ENCODE data around the gene MOK.

Gene MOK

DNA sequence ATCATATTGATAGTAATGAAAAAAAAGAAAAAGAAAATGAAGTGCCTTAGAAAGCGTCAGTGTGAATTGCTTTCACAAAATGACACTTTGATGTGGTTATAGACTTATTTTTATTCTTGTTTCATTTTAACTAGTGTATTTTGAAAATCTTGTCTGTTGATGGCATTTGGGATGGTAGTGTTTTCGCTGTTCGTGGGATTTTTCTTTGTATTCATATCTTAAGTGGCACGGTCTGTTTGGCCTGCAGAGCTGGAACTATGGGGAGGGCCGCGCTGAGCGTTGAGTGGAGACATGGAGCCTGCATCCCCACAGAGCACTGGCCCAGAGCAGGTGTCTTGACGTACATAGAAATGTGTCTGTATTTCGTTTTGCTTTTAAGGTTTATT is 103.6 kb downstream of the MOK start:
- DNase-seq = no peak

DNA sequence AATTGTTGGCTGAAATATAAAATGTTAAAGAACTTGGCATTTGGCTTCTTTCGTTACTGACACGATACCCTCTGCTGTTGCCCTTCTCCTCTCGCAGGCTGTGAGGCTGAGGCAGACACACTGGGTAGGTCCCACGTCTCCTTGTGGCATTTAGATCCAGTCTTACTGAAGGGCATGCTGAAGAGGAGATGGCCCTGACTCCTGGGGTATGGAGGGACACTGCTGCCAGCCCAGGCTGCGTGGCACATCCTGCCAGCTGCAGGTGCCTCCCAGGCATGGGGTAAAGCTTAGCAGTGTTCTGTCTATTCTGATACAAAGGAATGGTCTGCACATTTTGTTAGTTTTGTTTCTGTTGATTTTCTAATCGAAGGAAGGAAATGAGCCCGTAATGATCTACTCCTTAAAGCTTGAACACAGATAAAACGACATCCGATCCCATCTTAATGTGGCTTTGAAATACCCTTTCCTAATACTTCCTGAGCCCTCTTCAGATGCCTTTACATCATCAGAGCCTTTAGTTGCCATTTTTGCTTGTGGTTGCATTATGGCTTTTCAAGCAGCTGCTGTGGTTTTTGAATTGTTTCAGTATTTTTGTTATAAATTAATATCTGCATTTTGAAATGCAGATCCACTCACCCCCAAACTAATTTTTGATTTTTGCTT is 104.1 kb downstream of the MOK start:
- DNase-seq = no peak

DNA sequence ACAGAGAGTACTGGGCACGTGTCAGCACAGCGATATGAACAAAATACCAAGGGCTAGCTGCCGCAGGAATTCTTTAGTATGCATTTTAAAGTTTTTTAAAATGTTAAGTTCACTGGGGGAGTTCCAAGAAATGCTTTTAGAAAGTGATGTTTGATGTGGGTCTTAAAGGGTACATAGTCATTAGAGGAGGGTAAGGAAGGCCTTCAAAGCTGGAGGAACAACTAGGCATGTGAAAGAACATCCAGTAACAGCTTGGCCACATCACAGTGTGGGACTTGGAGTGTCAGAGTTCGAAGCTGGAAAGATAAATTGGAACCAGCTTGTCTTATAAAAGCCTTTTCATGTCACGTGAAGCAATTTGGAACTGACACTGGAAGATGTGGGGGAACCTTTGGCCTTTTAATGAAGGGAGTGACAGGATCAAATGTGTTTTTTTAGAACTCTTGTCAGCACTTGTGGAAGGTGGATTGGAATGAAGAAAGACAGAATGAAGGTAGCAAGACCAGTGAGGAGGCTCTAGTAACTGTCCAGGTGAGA is 107.6 kb downstream of the MOK start:
- no peak for DNase-seq

DNA sequence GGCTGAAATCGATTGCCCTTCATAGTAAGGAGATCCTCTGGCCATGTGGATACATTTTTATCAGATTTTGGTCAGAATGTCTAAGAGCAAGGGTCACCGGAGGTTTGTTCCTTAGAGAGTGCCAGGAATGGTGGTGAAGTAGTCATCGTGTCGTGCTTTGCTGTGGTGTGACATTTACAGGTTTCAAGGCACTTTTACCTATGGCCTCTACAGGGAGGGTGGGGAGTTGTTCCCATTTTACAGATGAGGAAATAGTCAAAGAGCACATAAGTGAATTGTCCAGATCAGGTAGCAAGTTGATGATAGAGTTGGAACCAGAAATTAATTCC is 108.1 kb downstream of the MOK start:
- no peak for DNase-seq

DNA sequence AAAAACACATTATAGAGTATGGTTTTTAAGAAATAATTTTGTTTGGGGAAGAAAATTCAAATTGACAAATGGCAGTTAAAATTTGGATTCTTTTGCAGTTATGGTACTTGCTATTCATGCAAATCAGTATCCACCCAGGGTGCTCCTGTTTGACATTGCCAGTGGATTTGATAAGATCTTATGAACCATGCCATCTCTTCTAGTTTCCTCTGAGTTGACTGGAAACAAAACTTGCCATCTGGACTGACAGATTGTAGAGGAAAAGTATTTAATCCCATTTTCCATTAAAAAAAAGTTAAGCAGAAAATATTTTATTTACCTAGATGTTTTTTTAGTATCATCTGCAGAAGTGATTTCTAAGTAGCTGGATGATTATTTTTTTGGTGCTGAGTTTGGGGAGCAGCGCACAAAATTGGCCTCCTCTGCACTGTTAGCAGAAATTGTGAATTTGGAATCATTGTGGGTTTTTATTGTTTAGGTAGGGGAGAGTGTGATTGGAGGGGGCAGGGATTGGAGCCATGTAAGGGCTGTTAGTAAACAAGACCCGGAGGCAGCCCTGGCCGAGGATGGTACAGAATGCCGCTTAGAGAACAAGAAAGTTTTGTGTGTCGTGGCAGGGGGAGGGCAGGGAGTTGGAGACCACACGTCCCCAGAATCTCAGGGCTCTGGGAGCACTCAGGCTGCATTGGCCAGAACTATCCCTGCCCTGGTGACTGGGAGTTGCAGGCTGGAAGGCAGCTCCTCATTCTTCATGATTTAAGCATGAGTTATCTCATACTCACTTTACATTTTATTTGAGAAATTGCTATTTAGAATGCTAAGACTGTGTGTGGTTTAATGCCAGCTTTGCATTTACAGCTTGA is 108.7 kb downstream of the MOK start:
- DNase-seq = no peak

DNA sequence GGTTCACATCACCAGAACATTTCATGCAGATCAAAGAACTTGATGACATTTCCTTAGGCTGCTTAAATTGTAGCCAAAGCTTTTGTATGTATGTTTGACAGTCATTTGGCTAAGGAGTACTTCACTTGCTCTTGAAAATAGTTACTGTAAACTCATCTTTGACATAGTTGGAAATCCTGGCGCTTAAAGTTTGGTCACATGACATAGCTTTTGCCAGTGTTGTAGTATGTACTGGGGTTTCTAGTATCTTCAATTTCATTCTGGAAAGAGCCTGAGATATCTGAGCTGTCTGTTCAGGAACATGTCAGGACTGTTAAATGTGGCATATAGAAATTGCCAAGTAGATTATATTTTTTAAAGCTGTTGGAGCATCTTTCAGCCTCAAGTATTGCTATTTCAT is 109.5 kb downstream of the MOK start:
- DNase-seq = no peak

DNA sequence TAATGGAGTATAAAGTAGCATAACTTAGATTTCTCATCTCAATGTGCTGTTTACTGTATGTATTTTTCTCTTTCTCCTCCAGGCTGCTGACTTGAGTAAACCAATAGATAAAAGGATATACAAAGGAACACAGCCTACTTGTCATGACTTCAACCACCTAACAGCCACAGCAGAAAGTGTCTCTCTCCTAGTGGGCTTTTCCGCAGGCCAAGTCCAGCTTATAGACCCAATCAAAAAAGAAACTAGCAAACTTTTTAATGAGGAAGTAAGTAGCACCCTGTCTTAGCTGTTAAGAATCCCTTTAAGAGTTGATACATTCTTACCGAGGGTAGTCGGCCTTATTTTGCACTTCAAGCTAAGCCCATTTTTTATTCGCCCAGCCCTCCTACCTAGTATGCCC is 110.1 kb downstream of the MOK start:
- no peak for DNase-seq

DNA sequence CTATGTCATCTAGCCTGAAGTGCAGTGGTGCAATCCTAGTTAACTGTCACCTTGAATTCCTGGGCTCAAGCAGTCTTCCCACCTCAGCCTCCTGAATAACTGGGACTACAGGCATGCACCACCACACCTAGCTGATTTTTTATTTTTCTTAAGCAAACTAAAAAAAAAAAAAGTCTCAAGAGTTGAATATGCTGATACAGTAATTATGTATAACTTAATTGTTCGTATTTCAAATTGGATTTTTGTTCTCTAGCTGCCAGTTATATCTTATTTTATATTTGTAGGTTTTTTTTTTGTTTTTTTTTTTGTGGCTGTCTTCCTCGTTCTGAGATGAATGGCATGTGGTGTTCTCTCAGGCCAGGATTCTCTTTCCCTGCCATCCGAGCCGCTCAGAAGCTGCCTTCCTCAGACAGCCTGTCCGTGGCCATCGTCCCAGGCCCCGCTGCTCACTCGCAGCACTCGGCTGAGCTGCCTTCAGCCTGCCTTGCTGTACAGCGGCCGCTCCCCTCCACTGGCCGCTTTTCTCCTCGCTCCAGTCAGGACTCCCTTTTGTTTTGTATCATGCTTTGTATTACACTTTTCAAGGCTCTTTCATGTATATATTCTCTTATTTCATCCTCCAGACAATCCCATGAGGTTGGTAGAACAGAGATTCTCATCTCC is 112.0 kb downstream of the MOK start:
- DNase-seq = no peak

DNA sequence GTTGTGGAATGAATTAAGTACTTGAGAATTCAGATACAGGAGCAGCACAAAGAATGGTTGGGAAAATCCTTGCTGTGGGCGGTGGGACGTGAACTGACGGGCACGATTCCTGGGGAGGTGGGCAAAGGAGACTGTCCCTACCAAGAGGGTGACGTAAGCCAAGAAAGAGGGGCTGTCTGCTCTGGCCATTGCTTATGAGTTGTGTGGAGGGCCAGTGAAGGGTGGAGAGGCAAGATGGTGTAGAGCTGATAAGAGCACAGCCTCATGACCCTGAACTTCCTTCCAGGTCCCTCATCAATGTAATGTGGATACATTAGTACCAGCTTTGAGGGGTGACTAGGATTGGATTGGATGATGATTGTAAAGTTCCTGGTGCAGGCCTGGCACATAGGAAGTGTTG is 115.1 kb downstream of the MOK start:
- DNase-seq = no peak

DNA sequence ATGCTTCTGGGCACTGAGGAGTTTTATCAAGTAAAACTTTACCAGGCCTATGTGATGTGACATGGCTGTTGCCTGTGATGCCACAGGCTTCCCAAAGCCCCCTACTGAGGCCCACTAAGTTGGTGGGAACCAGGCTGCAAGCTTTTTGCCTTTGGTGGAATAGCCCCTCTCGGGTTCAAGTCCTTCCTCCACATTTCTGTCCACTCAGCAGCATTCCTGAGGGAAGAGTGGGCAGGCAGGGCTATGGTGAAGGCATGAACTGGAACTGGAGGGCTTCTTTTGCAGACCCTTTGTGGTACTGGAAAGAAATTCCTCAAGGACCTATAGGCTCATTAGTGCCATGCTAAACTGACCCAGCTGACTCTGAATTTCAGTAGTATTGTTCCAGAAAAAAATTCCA is 116.8 kb downstream of the MOK start:
- DNase-seq = no peak

DNA sequence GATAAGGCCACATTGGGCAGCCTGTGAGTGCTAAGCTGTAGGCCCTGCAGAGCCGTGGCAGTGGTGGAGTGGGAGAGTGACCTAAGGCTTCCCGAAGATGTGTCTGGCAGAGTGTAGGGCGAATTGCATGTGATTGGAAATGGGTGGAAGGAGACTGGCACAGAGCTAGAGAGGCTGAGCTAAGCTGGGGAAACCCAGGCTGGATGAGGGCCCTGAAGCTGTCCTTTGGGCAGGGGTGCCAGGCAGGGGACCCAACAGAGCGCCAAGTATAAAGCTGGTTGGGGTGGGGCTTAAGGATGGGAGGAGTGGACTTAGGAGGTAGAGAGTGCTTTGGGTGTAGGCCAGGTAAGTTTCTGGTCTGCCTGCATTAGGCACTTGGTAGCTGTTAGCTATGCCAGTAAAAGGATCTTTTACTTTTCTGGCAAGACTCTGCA is 117.4 kb downstream of the MOK start:
- no peak for DNase-seq

DNA sequence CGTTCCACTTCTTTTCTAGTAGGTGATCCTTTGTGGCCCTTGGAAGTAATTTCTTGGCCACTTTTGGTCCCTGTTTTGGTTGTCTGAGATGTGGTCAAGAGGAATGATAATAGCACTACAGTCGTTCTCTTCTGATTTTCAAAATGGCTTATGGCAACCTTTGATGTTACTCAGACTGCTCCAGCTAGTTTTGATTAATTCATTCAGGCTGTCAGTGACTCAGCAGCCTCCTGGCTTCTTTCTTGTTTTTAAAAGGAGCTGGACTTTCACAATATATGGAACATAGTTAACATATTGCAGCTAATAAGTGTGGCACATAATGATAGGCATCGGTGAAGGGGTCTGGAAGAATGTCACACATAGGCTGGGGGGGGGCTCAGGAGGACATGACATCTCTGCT is 117.9 kb downstream of the MOK start:
- DNase-seq = no peak

DNA sequence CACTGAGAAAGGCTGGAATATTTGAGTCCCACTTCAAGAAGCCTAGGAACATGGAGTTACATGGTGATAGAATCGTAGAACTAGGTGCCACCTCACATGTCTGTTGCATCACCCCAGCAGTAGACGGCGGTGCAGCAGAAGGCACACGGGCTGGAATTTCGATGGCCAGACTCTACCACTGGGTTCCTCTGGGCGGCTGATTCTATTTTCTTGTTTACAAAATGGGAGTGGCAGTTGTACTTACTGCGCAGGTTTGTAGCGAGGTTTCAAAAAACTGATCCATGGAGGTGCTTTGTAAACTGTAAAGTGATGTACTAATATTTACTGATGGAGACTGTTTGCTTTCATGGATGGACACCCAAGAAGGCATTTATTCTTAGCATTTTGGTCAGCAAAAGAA is 119.6 kb downstream of the MOK start:
- DNase-seq = no peak

DNA sequence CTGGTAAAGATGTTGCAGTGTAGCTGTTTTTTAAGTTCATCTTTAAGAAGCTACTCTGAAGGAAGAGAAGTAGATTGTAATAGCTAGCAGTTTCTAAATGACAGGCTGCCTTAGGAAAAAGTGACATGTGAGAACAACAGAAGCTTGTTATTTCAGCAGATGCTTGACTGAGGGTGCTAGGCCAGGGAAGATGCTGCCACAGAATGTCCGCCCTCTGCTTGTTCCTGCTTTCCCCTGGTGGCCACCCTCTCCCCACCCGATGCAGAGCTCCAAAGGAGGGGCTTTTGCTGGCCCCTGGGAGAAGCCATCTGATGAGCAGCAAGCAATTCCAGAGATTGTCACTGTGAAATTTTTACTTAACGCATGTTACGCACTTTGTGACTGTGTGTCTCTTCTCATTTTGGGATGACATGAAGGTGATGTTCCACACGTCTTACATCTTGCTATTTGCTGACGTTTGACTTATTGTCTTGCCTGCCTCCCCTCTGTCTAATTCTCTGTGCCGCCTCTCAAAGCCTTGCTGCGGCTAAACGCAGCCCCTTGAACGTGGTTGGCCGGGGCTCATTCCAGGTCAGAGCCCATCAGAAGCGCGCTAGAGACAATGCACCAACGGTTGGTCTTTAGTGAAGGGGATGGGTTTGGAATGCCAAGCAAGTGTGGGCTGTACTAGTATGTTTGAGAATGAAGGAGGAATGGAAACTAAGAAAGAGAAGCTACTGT is 120.5 kb downstream of the MOK start:
- no peak for DNase-seq

DNA sequence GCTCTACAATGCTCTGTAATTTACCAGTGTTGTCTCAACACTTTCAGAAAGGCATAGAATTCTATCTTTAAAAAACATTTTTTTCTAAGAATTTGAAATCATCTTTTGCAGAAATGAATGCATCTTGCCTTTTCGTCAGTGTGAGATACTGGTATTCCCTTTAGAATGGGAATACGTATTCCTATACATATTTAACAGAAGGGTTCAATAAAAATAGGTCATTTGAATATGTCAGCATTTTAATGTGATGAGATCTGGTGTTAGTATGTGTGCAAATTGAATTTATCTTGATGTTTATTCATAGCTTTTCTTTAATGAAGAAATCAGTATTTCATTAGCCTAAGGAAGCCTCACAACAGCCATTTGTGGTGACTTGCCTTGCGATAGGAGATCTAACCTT is 121.1 kb downstream of the MOK start:
- no peak for DNase-seq

DNA sequence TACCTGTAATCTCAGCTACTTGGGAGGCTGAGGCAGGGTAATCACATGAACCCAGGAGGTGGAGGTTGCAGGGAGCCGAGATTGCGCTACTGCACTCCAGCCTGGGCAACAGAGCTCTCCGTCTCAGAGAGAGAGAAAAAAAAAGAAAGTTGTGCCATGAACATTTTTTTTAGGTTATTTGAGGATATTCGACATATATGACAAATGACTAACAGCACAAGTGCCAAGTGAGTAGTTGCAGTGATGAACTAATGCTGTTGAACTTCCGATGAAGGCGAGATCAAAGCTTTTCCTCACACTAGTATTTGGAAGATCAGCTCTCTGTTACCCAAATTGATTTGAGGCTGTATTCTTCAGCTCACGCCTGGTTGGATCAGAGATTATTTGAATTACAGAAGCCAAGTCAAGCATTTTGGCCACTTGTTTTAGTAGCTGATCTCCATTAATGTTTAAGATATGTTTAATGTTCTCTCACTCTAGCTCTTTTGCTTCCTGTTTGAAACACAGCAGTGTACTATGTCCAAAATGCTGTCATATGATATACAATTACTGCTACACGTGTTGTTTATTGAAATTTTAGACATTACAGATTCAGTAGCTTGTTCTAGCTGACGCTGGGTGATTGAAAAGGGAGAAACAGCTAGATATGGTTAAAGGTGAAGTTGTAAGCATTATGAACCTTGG is 121.9 kb downstream of the MOK start:
- no peak for DNase-seq

DNA sequence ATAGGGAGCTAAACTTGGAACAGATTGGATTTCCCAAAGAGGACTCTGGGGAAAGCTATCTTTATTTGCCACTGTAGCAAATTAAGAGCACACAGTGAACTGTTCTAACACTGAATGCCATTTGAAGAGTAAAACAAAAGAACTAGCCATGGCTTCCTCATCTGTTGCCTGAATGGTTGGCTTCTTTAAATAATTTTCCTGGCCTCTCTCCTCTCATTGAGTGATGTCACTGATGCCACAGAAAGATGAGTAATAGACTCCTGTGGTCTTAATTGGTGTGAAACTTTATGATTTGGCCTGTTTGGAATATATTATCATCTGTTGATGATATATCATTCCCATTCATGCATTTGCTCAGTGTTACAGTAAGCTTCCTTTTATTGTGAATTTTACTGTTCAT is 122.8 kb downstream of the MOK start:
- no peak for DNase-seq

DNA sequence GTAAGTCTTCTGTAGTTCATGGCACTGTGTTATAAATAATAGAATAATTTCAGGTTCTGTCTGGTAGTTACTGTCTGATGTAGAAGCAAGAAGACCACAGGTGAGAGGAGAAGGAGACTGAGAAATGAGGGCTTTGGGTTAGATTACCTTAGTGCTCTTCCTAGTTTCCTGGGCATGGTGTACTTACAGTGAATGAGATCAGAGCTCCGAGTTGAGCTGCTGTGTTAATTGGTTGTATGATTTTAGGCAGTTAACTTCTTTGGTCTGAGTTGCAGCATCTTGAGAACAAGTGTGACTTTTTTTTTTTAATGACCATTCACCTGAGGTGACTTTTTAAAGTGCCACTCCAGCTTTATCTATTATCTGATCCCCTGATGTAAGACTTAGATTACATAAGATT is 123.8 kb downstream of the MOK start:
- no peak for DNase-seq

DNA sequence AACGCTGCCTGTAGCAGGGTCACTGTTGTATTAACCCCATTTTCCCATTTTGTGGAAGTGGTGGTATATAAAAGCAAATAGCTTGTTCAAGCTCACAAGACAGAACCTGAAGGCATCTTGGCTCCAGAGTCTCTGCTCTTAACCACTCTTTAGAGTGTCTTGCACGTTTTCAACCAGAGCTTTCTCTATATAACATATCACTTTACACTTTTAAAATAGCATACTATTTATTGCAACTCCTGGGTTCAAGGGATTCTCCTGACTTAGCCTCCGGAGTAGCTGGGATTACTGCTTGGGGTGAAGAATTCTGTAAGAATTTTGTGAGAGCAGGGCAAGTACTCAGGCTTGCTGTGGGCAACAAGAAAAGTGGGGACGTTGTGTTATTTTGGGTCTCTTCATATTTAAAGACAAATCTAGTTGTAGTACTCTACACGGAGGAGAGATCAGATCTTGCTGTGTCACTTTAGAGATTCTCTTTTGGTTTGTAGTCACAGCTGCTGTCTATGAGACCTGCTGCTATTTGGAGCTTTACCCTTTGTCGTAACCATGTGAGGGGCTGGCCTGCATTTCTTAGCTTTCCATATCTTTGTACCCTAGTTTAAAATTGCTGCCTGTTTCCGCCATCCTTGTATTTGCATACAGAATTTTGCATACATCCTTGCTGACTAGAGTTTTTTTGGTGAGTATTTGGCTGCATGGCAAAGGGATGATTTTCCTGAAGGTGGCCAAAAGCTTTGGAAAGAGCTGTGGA is 124.5 kb downstream of the MOK start:
- DNase-seq = no peak
